Measurements from ENCODE around the gene TMEM247.
"Not testable (repeated sequence)": the region's sequence is repeated elsewhere in the genome, so short reads cannot be mapped to it uniquely, and the experiment has no call there.

DNA sequence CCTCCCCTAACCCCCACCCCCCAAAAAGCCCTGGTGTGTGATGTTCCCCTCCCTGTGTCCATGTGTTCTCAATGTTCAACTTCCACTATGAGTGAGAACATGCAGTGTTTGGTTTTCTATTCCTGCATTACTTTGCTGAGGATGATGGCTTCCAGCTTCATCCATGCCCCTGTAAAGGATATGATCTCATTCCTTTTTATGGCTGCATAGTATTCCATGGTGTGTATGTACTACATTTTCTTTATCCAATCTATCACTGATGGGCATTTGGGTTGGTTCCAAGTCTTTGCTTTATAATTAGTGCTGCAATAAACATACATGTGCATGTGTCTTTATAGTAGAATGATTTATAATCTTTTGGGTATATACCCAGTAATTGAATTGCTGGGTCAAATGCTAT, 43.0 kb downstream of the TMEM247 start:
- TF ChIP-seq ZC3H10 (CRISPR knock-in tag; IDR thresholded peaks at IDR 0.05); PATZ1 (CRISPR knock-in tag; IDR thresholded peaks at IDR 0.05; ENCODE audit: borderline replicate concordance); ISL1 (CRISPR knock-in tag; IDR thresholded peaks at IDR 0.05); ZNF8 (CRISPR knock-in tag; IDR thresholded peaks at IDR 0.05); TCF4 (CRISPR knock-in tag; IDR thresholded peaks at IDR 0.05; ENCODE audit: borderline replicate concordance): not testable (repeated sequence)
- TF ChIP-seq, protein P1, sequence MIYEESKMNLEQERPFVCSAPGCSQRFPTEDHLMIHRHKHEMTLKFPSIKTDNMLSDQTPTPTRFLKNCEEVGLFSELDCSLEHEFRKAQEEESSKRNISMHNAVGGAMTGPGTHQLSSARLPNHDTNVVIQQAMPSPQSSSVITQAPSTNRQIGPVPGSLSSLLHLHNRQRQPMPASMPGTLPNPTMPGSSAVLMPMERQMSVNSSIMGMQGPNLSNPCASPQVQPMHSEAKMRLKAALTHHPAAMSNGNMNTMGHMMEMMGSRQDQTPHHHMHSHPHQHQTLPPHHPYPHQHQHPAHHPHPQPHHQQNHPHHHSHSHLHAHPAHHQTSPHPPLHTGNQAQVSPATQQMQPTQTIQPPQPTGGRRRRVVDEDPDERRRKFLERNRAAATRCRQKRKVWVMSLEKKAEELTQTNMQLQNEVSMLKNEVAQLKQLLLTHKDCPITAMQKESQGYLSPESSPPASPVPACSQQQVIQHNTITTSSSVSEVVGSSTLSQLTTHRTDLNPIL (CRISPR knock-in tag; IDR thresholded peaks at IDR 0.05; ENCODE audit: low read depth), result not testable (repeated sequence)
